Uterus (tissue), 4 donors: ENCODE results near the gene CELF4. TPM values are rescaled to one million over a fixed set of nuclear protein-coding genes. Genes with fewer than 3 reads are reported as not detected.

ENCODE experiments used
- DNase-seq, 2 donors: peaks; one replicate each; pipeline ENCODE4 v3.0.0-alpha.2; 2019 to 2020
- H3K27ac ChIP-seq, 2 donors: fragments of 200-600 bp; sonication (generic); 1 replicate in 1 of 2; 2 replicates in 1 of 2; pipeline ENCODE4 v1.5.1; 2016 to 2018
- H3K27me3 ChIP-seq, 2 donors: fragments of 200-600 bp; sonication (generic); one replicate each; pipeline ENCODE4 v1.5.1; 2018 to 2019; ENCODE audit warnings: control low read depth in 1 of 2
- H3K36me3 ChIP-seq, 2 donors: fragments of 200-600 bp; sonication (generic); one replicate each; pipeline ENCODE4 v1.5.1; 2019; ENCODE audit warnings: control low read depth in 1 of 2
- H3K4me1 ChIP-seq, 2 donors: fragments of 200-600 bp; sonication (generic); one replicate each; pipeline ENCODE4 v1.5.1; 2018 to 2019; ENCODE audit warnings: control low read depth in 1 of 2
- H3K4me3 ChIP-seq, 2 donors: fragments of 200-600 bp; sonication (generic); 1 replicate in 1 of 2; 2 replicates in 1 of 2; pipeline ENCODE4 v1.5.1; 2018 to 2019; ENCODE audit warnings: mild to moderate bottlenecking in 1 of 2
- H3K9me3 ChIP-seq, 2 donors: fragments of 200-600 bp; sonication (generic); one replicate each; pipeline ENCODE4 v1.5.1; 2019; ENCODE audit warnings: control low read depth in 1 of 2
- CTCF ChIP-seq, 4 experiments: fragments of 200-600 bp in 2 of 4; fragments of 450-650 bp in 2 of 4; sonication (generic) in 2 of 4; IDR thresholded peaks; one replicate each; pipeline ENCODE4 v1.5.1; 2016 to 2019; ENCODE audit warnings: antibody characterized with exemption in 4 of 4, mild to moderate bottlenecking in 2 of 4, moderate library complexity in 1 of 4
- POLR2A ChIP-seq, 2 donors: fragments of 450-650 bp; IDR thresholded peaks; one replicate each; pipeline ENCODE4 v1.6.1; 2016; ENCODE audit warnings: antibody characterized with exemption in 2 of 2, mild to moderate bottlenecking in 1 of 2, moderate library complexity in 1 of 2
- intact Hi-C: fragments of 100-400 bp; cut with DNase I; formaldehyde crosslinking; loops from one replicate; pipeline ENCODE4 v1.15.1; 2023; ENCODE audit warnings: low total_unique reads
- total RNA-seq, 4 donors: library from RNA; depleted of rRNA in 3 of 4; stranded (reverse); fragments of >200 nt in 3 of 4; gene quantifications; one replicate each; pipeline versions ENCODE4 v1.1.0 to v1.2.4, GENCODE V29; 2014 to 2023
- donor health status: DM: yes; HTN: yes; CAD: no.

CELF4 gene
- total RNA-seq, 4 donors from 2014 or later, result 0.18 to 1.7 TPM; not detected in 2

DNA sequence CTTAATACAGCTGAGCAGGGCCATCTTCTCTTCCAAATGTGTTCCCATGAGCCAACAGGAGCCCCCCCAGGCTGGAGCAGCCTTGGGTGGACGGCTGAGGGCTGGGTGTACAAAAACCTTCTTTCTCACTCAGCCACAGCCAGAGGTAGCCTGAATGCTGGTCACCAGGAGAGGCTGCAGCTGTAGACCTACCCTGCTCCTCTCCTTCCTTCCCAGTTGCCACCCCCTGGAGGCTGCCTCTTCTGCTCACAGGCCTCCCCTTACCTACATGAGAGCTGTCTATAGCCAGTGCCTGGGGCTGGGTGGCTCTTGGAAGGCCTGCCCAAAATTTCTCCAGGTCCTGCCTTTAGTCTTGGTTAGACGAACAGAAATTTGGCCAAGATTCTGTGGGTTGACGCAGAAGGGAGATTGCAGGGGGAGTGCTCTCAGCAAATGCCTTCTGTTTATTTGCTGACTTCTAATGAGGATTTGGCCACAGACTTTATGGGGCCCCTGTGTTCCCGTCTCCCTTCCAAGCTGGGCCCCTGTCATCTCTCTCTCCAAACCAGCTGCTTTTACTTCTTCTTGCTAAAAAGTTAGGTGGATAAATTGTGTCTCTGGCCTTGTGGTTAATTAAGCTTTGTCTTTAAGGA lies 18.3 kb downstream of the CELF4 start:
- H3K4me3 ChIP-seq, result no peak overlapping the region

GRCh38 chr18:37546651-37547050 lies 18.9 kb downstream of the CELF4 start:
- H3K27me3 ChIP-seq, result no peaks in the 10 kb centered on the region
- DNase-seq, result no peak
- no peaks in the 10 kb centered on the region for H3K9me3 ChIP-seq
- intact Hi-C loops, result loop anchor here (10.0 kb wide), 1 partner anchor 162 kb away; no protein-coding TSS in a partner anchor
- H3K27ac ChIP-seq, result no peak overlapping the region
- H3K4me3 ChIP-seq, result no peak overlapping the region
- no peaks in the 10 kb centered on the region for H3K36me3 ChIP-seq
- no peaks in the 10 kb centered on the region for H3K4me1 ChIP-seq
- TF ChIP-seq POLR2A (IDR thresholded peaks at IDR 0.05) (no peak), CTCF (IDR thresholded peaks at IDR 0.05) (no peak)

More for the DNA sequence above, 18.3 kb downstream of the CELF4 start:
- intact Hi-C loops, result loop anchor here (10.0 kb wide), 1 partner anchor 163 kb away; no protein-coding TSS in a partner anchor
- no peak for DNase-seq
- TF ChIP-seq CTCF (IDR thresholded peaks at IDR 0.05) (no peak), POLR2A (IDR thresholded peaks at IDR 0.05) (no peak)
- H3K4me1 ChIP-seq, result no peaks in the 10 kb centered on the region
- no peaks in the 10 kb centered on the region for H3K27me3 ChIP-seq
- no peak overlapping the region for H3K27ac ChIP-seq
- H3K9me3 ChIP-seq, result no peaks in the 10 kb centered on the region
- no peaks in the 10 kb centered on the region for H3K36me3 ChIP-seq

- Histone ChIP-seq H3K27me3 (no peaks in the 10 kb centered on the region), H3K9me3 (no peaks in the 10 kb centered on the region), H3K27ac (no peak overlapping the region), H3K4me3 (no peak overlapping the region), H3K36me3 (no peaks in the 10 kb centered on the region), H3K4me1 (no peaks in the 10 kb centered on the region)
- intact Hi-C loops, result loop anchor here (10.0 kb wide), 1 partner anchor 161 kb away; no protein-coding TSS in a partner anchor
- no peak for TF ChIP-seq POLR2A (IDR thresholded peaks at IDR 0.05)
- no peak for TF ChIP-seq CTCF (IDR thresholded peaks at IDR 0.05)
- no peak for DNase-seq
These were observed 19.4 kb downstream of the CELF4 start for GRCh38 chr18:37546272-37546537.

GRCh38 chr18:37545461-37546271 lies 19.9 kb downstream of the CELF4 start:
- Histone ChIP-seq H3K9me3 (no peaks in the 10 kb centered on the region), H3K4me1 (no peaks in the 10 kb centered on the region), H3K27me3 (no peaks in the 10 kb centered on the region), H3K36me3 (no peaks in the 10 kb centered on the region), H3K27ac (no peak overlapping the region), H3K4me3 (no peak overlapping the region)
- no peak for DNase-seq
- no peak for TF ChIP-seq CTCF (IDR thresholded peaks at IDR 0.05)
- TF ChIP-seq POLR2A (IDR thresholded peaks at IDR 0.05), result no peak
- intact Hi-C loops, result loop anchor here (10.0 kb wide), 1 partner anchor 161 kb away; no protein-coding TSS in a partner anchor

DNA sequence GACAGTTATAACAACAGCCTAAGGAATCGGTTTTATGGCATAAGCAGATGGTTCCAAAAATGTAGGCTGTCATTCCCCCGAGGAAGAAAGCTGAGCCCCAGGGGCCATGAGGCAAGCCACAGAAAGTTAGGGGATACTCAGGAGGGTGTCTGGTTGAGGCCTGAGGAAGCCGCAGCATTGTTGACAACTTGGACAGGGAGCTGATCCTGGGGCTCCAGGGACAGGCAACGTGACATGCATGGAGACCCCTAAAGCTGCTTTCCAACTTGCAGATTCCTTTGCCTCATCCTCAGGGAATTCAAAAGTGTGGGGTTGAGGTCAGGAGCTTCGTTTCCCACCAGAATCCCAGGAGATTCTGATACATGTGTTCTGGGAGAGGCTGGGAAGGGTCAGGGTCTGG lies 20.9 kb downstream of the CELF4 start:
- H3K27me3 ChIP-seq, result no peaks in the 10 kb centered on the region
- H3K4me1 ChIP-seq, result no peaks in the 10 kb centered on the region
- DNase-seq, result no peak
- no peaks in the 10 kb centered on the region for H3K36me3 ChIP-seq
- H3K4me3 ChIP-seq, result no peak overlapping the region
- intact Hi-C loops, result loop anchor here (10.0 kb wide), 1 partner anchor 160 kb away; no protein-coding TSS in a partner anchor
- TF ChIP-seq POLR2A (IDR thresholded peaks at IDR 0.05), result no peak
- no peak for TF ChIP-seq CTCF (IDR thresholded peaks at IDR 0.05)
- no peaks in the 10 kb centered on the region for H3K9me3 ChIP-seq
- H3K27ac ChIP-seq, result no peak overlapping the region
